Suprapubic skin (tissue), 4 donors: ENCODE measurements around the gene SLC22A23.
"Not testable (repeated sequence)": the region's sequence is repeated elsewhere in the genome, so short reads cannot be mapped to it uniquely, and the experiment has no call there.

Experiments
- CTCF ChIP-seq, 2 donors: fragments of 200-600 bp in 1 of 2; fragments of 450-650 bp in 1 of 2; sonication (generic) in 1 of 2; IDR thresholded peaks; one replicate each; pipeline ENCODE4 v1.5.1; 2016 to 2019; ENCODE audit warnings: antibody characterized with exemption in 2 of 2, mild to moderate bottlenecking in 1 of 2, moderate library complexity in 1 of 2
- POLR2A ChIP-seq, 2 donors: fragments of 450-650 bp; IDR thresholded peaks; one replicate each; pipeline ENCODE4 v1.6.1; 2017; ENCODE audit warnings: antibody characterized with exemption in 2 of 2, mild to moderate bottlenecking in 2 of 2, moderate library complexity in 2 of 2
- POLR2AphosphoS5 ChIP-seq, 3 donors: sonication (generic); formaldehyde crosslinking; IDR thresholded peaks; one replicate each; pipeline ENCODE4 v1.6.1; 2017; ENCODE audit warnings: antibody characterized with exemption in 3 of 3

- not testable (repeated sequence) for TF ChIP-seq POLR2A, POLR2AphosphoS5, CTCF (IDR thresholded peaks at IDR 0.05)
Observed at GRCh38 chr6:3378398-3378782, 78.5 kb downstream of the SLC22A23 start.
